ENCODE data around the gene LAMA5. TPM values are rescaled to one million over a fixed set of nuclear protein-coding genes. Genes with fewer than 3 reads are reported as not detected.
A peak's percentile ranks its signal among the peaks of the same experiment; 100 is the strongest.

The LAMA5 gene
- total RNA-seq, 6 experiments from 2014 or later, result 30.3 to 80.8 (median 47.1) TPM

DNA sequence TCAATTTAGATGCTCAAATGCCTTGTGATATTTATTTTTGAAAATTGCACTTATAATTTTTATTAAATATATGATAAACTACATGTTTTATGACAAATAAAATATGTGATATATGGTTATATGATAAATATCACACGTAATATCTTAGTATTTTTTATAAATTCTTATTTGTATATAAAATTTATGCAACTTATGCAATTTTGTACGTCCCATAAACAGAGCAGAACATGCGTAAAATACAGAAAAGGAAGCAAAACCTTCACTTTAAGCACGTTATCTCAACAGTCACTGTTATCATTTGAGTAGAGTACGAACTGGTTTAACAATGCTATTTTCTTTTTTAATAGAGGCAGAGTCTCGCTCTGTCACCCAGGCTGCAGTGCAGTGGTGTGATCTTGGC, 80.0 kb downstream of the LAMA5 start:
- ATAC-seq, result no peak
- 94% methylated on average over 5 of the region's 6 CpGs for WGBS (ENCODE audit: insufficient coverage, low coverage, low lambda C conversion rate, missing lambda C conversion rate)
- intact Hi-C loops (cut with DNase I), result no loop called here

GRCh38 chr20:62286493-62287064, 80.5 kb downstream of the LAMA5 start:
- TF ChIP-seq, protein P1, sequence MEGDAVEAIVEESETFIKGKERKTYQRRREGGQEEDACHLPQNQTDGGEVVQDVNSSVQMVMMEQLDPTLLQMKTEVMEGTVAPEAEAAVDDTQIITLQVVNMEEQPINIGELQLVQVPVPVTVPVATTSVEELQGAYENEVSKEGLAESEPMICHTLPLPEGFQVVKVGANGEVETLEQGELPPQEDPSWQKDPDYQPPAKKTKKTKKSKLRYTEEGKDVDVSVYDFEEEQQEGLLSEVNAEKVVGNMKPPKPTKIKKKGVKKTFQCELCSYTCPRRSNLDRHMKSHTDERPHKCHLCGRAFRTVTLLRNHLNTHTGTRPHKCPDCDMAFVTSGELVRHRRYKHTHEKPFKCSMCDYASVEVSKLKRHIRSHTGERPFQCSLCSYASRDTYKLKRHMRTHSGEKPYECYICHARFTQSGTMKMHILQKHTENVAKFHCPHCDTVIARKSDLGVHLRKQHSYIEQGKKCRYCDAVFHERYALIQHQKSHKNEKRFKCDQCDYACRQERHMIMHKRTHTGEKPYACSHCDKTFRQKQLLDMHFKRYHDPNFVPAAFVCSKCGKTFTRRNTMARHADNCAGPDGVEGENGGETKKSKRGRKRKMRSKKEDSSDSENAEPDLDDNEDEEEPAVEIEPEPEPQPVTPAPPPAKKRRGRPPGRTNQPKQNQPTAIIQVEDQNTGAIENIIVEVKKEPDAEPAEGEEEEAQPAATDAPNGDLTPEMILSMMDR (IDR thresholded peaks at IDR 0.05), result no peak
- TF ChIP-seq POLR2A (IDR thresholded peaks at IDR 0.05), result no peak
- no peak for DNase-seq
- intact Hi-C loops (cut with DNase I), result no loop called here

More for the DNA sequence above, 80.0 kb downstream of the LAMA5 start:
- DNase-seq, result no peak
- Histone ChIP-seq H3K4me1 (peaks cover 0 to 3% (median 0%) of the 10 kb centered on the region in 4 donors), H3K4me3 (no peak overlapping the region), H3K36me3 (peaks cover 0 to 41% (median 4%) of the 10 kb centered on the region in 4 donors), H3K27ac (no peak overlapping the region), H3K9me3 (no peaks in the 10 kb centered on the region), H3K27me3 (no peaks in the 10 kb centered on the region)
- no peak for TF ChIP-seq POLR2A (IDR thresholded peaks at IDR 0.05)
- TF ChIP-seq, protein P1 (IDR thresholded peaks at IDR 0.05), result no peak

DNA sequence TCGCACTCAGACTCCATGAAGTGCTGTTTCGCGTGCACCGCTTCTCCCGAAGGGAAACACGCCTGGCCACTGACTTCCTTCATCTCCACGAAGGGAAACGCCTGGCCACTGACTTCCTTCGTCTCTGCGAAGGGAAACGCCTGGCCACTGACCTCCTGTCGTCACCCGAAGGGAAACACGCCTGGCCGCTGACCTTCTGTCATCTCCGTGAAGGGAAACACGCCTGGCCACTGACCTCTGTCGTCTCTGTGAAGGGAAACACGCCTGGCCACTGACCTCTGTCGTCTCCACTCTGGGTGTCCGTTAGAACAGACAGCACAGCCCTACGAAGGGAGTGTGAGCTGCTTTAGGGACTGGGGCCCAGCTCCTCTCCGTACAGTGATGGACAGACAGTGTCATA, 81.4 kb downstream of the LAMA5 start:
- H3K36me3 ChIP-seq, result peaks cover 0 to 49% (median 12%) of the 10 kb centered on the region in 4 donors
- H3K4me3 ChIP-seq, result no peak overlapping the region
- H3K27me3 ChIP-seq, result no peaks in the 10 kb centered on the region
- DNase-seq, result peak; percentile 75 to 80 (median 76)
- ATAC-seq, result peak; percentile 80 to 90 (median 84)
- TF ChIP-seq POLR2A (IDR thresholded peaks at IDR 0.05), result no peak
- TF ChIP-seq, protein P1 (IDR thresholded peaks at IDR 0.05), result no peak
- WGBS (ENCODE audit: insufficient coverage, low coverage, low lambda C conversion rate, missing lambda C conversion rate), result 54% methylated on average over 14 of the region's 23 CpGs
- no peaks in the 10 kb centered on the region for H3K9me3 ChIP-seq
- peak overlapping the region in 1 of 3 donors; percentile 18 for H3K27ac ChIP-seq
- peaks cover 0 to 3% (median 0%) of the 10 kb centered on the region in 4 donors for H3K4me1 ChIP-seq
- intact Hi-C loops (cut with DNase I), result no loop called here

More at GRCh38 chr20:62286493-62287064, 80.5 kb downstream of the LAMA5 start:
- 90% methylated on average over 7 of the region's 25 CpGs for WGBS (ENCODE audit: insufficient coverage, low coverage, low lambda C conversion rate, missing lambda C conversion rate)
- peak overlapping the region in 1 of 3 donors; percentile 15 for H3K27ac ChIP-seq
- ATAC-seq, result peak in 1 of 4 donors; percentile 4
- peaks cover 0 to 3% (median 0%) of the 10 kb centered on the region in 4 donors for H3K4me1 ChIP-seq
- H3K36me3 ChIP-seq, result peaks cover 0 to 43% (median 7%) of the 10 kb centered on the region in 4 donors
- H3K9me3 ChIP-seq, result no peaks in the 10 kb centered on the region
- H3K4me3 ChIP-seq, result no peak overlapping the region
- H3K27me3 ChIP-seq, result no peaks in the 10 kb centered on the region

- Histone ChIP-seq H3K4me1 (peaks cover 0 to 3% (median 0%) of the 10 kb centered on the region in 4 donors), H3K9me3 (no peaks in the 10 kb centered on the region), H3K27ac (peak overlapping the region in 1 of 3 donors; percentile 18), H3K4me3 (no peak overlapping the region), H3K36me3 (peaks cover 0 to 50% (median 14%) of the 10 kb centered on the region in 4 donors), H3K27me3 (no peaks in the 10 kb centered on the region)
- no peak for ATAC-seq
- 87% methylated on average over 6 of the region's 6 CpGs for WGBS (ENCODE audit: insufficient coverage, low coverage, low lambda C conversion rate, missing lambda C conversion rate)
- DNase-seq, result no peak
- intact Hi-C loops (cut with DNase I), result no loop called here
- no peak for TF ChIP-seq POLR2A (IDR thresholded peaks at IDR 0.05)
- TF ChIP-seq, protein P1 (IDR thresholded peaks at IDR 0.05), result no peak
Measured at GRCh38 chr20:62285151-62285550, 82.0 kb downstream of the LAMA5 start.

All from right lobe of liver (tissue), 6 donors.